SK-N-SH (cell line): ENCODE results near the gene ABLIM1. TPM values are rescaled to one million over a fixed set of nuclear protein-coding genes. Genes with fewer than 3 reads are reported as not detected.

ENCODE experiments used
- CTCF ChIA-PET: fragments of 300-600, 350-600 bp; formaldehyde crosslinking; extraction: SDS; loops from one replicate; lab custom pipeline; 2021; lab: Yijun Ruan, JAX
- POLR2A ChIA-PET: fragments of 350-600 bp; sonication (Branson Sonifier 250); formaldehyde crosslinking; extraction: SDS; loops from one replicate; lab custom pipeline; 2020; ENCODE audit warnings: antibody characterized with exemption, inconsistent platforms; lab: Yijun Ruan, JAX
- DNase-seq: peaks from one replicate; pipeline ENCODE4 v3.0.0; 2012
- H2AFZ ChIP-seq: fragments of 200-600 bp; sonication (generic); 2 replicates; pipeline ENCODE4 v1.8.1; 2016; ENCODE audit warnings: antibody characterized with exemption, mild to moderate bottlenecking, low read depth
- H3F3A ChIP-seq: fragments of 200-600 bp; sonication (generic); replicated peaks from 2 replicates; pipeline ENCODE3; 2016; ENCODE audit warnings: antibody characterized with exemption, mild to moderate bottlenecking; ENCODE audit not compliant: insufficient read depth
- H3K27ac ChIP-seq, 2 experiments: fragments of 200-500 bp in 1 of 2; fragments of 200-600 bp in 1 of 2; sonication (Bioruptor generic) in 1 of 2; sonication (generic), shearing (Covaris generic) in 1 of 2; 2 replicates each; pipeline versions ENCODE4 v1.5.1 to v1.6.1; 2014 to 2016; ENCODE audit warnings: low read depth in 2 of 2, inconsistent platforms in 1 of 2, low read length in 1 of 2, mild to moderate bottlenecking in 1 of 2, mixed read lengths in 1 of 2
- H3K27me3 ChIP-seq: fragments of 200-600 bp; sonication (generic), shearing (Covaris generic); 2 replicates; pipeline ENCODE4 v1.6.1; 2016; ENCODE audit warnings: mixed run types; ENCODE audit not compliant: insufficient read depth
- H3K36me3 ChIP-seq, 2 experiments: fragments of 200-500 bp in 1 of 2; fragments of 200-600 bp in 1 of 2; sonication (Bioruptor generic) in 1 of 2; sonication (generic) in 1 of 2; replicated peaks in 1 of 2; 2 replicates each; pipeline versions ENCODE3 to v1.5.1; 2014 to 2016; ENCODE audit warnings: low read length in 1 of 2, mild to moderate bottlenecking in 1 of 2; ENCODE audit not compliant: insufficient read depth in 2 of 2, control insufficient read depth in 1 of 2
- H3K4me1 ChIP-seq, 2 experiments: fragments of 200-500 bp in 1 of 2; fragments of 200-600 bp in 1 of 2; sonication (Bioruptor generic) in 1 of 2; sonication (generic), shearing (Covaris generic) in 1 of 2; 2 replicates each; pipeline versions ENCODE4 v1.5.1 to v1.6.1; 2014 to 2016; ENCODE audit warnings: low read depth in 1 of 2, low read length in 1 of 2, mixed run types in 1 of 2; ENCODE audit not compliant: insufficient read depth in 2 of 2, control insufficient read depth in 1 of 2
- H3K4me2 ChIP-seq: fragments of 200-600 bp; sonication (generic), shearing (Covaris generic); 2 replicates; pipeline ENCODE4 v1.6.1; 2017; ENCODE audit warnings: mixed run types
- H3K4me3 ChIP-seq, 2 experiments: fragments of 200-500 bp in 1 of 2; fragments of 200-600 bp in 1 of 2; sonication (Bioruptor generic) in 1 of 2; sonication (generic), shearing (Covaris generic) in 1 of 2; 2 replicates each; pipeline versions ENCODE4 v1.5.1 to v1.8.1; 2014 to 2016; ENCODE audit warnings: low read depth in 2 of 2, inconsistent platforms in 1 of 2, low read length in 1 of 2, mild to moderate bottlenecking in 1 of 2, mixed read lengths in 1 of 2, moderate library complexity in 1 of 2
- H3K79me2 ChIP-seq: fragments of 200-600 bp; sonication (generic); 2 replicates; pipeline ENCODE4 v1.8.1; 2017; ENCODE audit warnings: mild to moderate bottlenecking; ENCODE audit not compliant: insufficient read depth
- H3K9ac ChIP-seq: fragments of 200-600 bp; sonication (generic); 2 replicates; pipeline ENCODE4 v1.6.1; 2017; ENCODE audit warnings: mixed run types
- H3K9me2 ChIP-seq: fragments of 200-600 bp; sonication (generic); 2 replicates; pipeline ENCODE4 v1.6.1; 2017; ENCODE audit warnings: mixed run types
- H3K9me3 ChIP-seq: fragments of 200-600 bp; sonication (generic); 2 replicates; pipeline ENCODE4 v1.6.1; 2017; ENCODE audit warnings: mixed run types, mild to moderate bottlenecking, moderate library complexity
- H4K20me1 ChIP-seq: fragments of 200-600 bp; sonication (generic); 2 replicates; pipeline ENCODE4 v1.6.1; 2017; ENCODE audit warnings: mild to moderate bottlenecking, mixed run types; ENCODE audit not compliant: insufficient read depth
- CHD2 ChIP-seq: fragments of 150-350 bp; IDR thresholded peaks from 2 replicates; pipeline ENCODE4 v1.6.1; 2018; ENCODE audit warnings: low read length; ENCODE audit not compliant: partially characterized antibody
- ELF1 ChIP-seq: IDR thresholded peaks from 2 replicates; pipeline ENCODE4 v1.4.0; 2012
- FOSL2 ChIP-seq: IDR thresholded peaks from 2 replicates; pipeline ENCODE4 v1.4.0; 2012; ENCODE audit warnings: low read depth, mild to moderate bottlenecking, moderate library complexity, borderline replicate concordance
- FOXM1 ChIP-seq: IDR thresholded peaks from 2 replicates; pipeline ENCODE4 v1.4.0; 2012; ENCODE audit warnings: low read depth, mild to moderate bottlenecking
- GABPA ChIP-seq: IDR thresholded peaks from 2 replicates; pipeline ENCODE4 v1.4.0; 2012; ENCODE audit warnings: low read depth, mild to moderate bottlenecking
- GATA2 ChIP-seq: sonication (generic); formaldehyde crosslinking; IDR thresholded peaks from 2 replicates; pipeline ENCODE4 v1.5.0; 2020; ENCODE audit warnings: mild to moderate bottlenecking, missing genetic modification reagents
- JUND ChIP-seq: IDR thresholded peaks from 2 replicates; pipeline ENCODE4 v1.4.0; 2012
- MEF2A ChIP-seq: IDR thresholded peaks from 2 replicates; pipeline ENCODE4 v1.4.0; 2012; ENCODE audit warnings: low read depth, borderline replicate concordance
- MXI1 ChIP-seq: IDR thresholded peaks from 2 replicates; pipeline ENCODE4 v1.6.1; 2012; ENCODE audit warnings: mild to moderate bottlenecking, low read depth, low read length, improper control_type of control experiment
- NFIC ChIP-seq: IDR thresholded peaks from 2 replicates; pipeline ENCODE4 v1.4.0; 2012; ENCODE audit warnings: borderline replicate concordance
- NRF1 ChIP-seq: IDR thresholded peaks from 2 replicates; pipeline ENCODE4 v1.6.1; 2012; ENCODE audit warnings: low read depth, mild to moderate bottlenecking, low read length
- POLR2AphosphoS5 ChIP-seq: IDR thresholded peaks from 2 replicates; pipeline ENCODE4 v1.6.1; 2012; ENCODE audit warnings: low read depth, low read length
- RAD21 ChIP-seq: IDR thresholded peaks from 2 replicates; pipeline ENCODE4 v1.6.1; 2012; ENCODE audit warnings: mild to moderate bottlenecking, low read length
- RFX5 ChIP-seq: IDR thresholded peaks from 2 replicates; pipeline ENCODE4 v1.6.1; 2012; ENCODE audit warnings: mild to moderate bottlenecking, improper control_type of control experiment, low read length
- RXRA ChIP-seq: IDR thresholded peaks from 2 replicates; pipeline ENCODE4 v1.4.0; 2012; ENCODE audit warnings: low read depth, mild to moderate bottlenecking, borderline replicate concordance
- SIN3A ChIP-seq: IDR thresholded peaks from 2 replicates; pipeline ENCODE4 v1.6.1; 2012; ENCODE audit warnings: low read depth, mild to moderate bottlenecking, low read length, moderate library complexity, borderline replicate concordance
- TAF1 ChIP-seq: IDR thresholded peaks from 2 replicates; pipeline ENCODE4 v1.6.1; 2012; ENCODE audit warnings: low read depth, mild to moderate bottlenecking, low read length, moderate library complexity, borderline replicate concordance
- TCF12 ChIP-seq: IDR thresholded peaks from 2 replicates; pipeline ENCODE4 v1.4.0; 2012
- YY1 ChIP-seq: IDR thresholded peaks from 2 replicates; pipeline ENCODE4 v1.4.0; 2012; ENCODE audit warnings: low read depth, mild to moderate bottlenecking
- WGBS: methylation state at CpG from one replicate; pipeline ENCODE4 v1.1.6; 2017; ENCODE audit warnings: low lambda C conversion rate; 5-methylcytosine and 5-hydroxymethylcytosine counted together
- polyA plus RNA-seq, 3 experiments: library from polyadenylated mRNA; depleted of rRNA; stranded (reverse); fragments of >200 nt; gene quantifications; 2 replicates each; pipeline ENCODE4 v1.2.3, GENCODE V29; 2012
- TF ChIP-seq, protein P1 (sequence below): fragments of 200-600 bp; sonication (generic); IDR thresholded peaks from 2 replicates; pipeline ENCODE4 v1.6.1; 2017; ENCODE audit warnings: antibody characterized with exemption, mild to moderate bottlenecking, moderate library complexity
- TF ChIP-seq, protein P2 (sequence below): IDR thresholded peaks from 2 replicates; pipeline ENCODE4 v1.4.0; 2012; ENCODE audit warnings: low read depth
- TF ChIP-seq, protein P3 (sequence below): IDR thresholded peaks from 2 replicates; pipeline ENCODE4 v1.4.0; 2012; ENCODE audit warnings: low read depth, borderline replicate concordance
- TF ChIP-seq, protein P4 (sequence below): fragments of 150-350 bp; IDR thresholded peaks from 2 replicates; pipeline ENCODE4 v1.6.1; 2016; ENCODE audit warnings: mild to moderate bottlenecking, low read depth, low read length
- TF ChIP-seq, protein P5 (sequence below): IDR thresholded peaks from 2 replicates; pipeline ENCODE4; 2012

The ABLIM1 gene
- polyA plus RNA-seq, 1 of the 3 experiments (the other 2 are of a cell fraction): 16.1 TPM

DNA sequence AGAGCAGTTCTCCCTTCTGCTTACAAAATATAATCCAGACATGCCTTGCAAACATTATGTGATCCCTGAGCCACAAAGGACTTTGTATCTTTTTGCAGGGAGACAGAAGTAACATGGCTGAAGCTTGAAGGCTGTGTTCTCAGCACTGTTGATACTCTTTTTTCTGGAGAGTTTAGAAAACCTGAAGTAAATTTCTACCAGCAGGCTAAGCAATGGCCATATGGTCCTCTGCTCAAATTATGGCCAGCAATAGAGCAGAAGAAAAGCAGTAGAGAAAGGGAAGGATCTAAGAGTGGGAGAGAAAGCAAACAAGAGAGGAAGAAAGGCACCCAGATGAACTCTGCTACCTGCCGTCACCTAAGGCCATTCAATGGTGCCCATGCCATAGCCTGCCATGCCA lies 98.4 kb downstream of the ABLIM1 start:
- Histone ChIP-seq H3K36me3 (peaks cover 0 to 5% of the 10 kb centered on the region in 2 experiments), H3K9ac (no peak overlapping the region), H3K27me3 (no peaks in the 10 kb centered on the region), H3K4me1 (no peaks in the 10 kb centered on the region; a peak in 1 of 4 replicates), H3K9me3 (no peaks in the 10 kb centered on the region), H3K4me2 (no peak overlapping the region), H2AFZ (no peak overlapping the region), H3K9me2 (no peaks in the 10 kb centered on the region), H3K27ac (no peak overlapping the region), H4K20me1 (no peaks in the 10 kb centered on the region), H3K4me3 (no peak overlapping the region), H3K79me2 (no peaks in the 10 kb centered on the region), H3F3A (peaks cover under 1% of the 10 kb centered on the region)
- CTCF ChIA-PET: interaction anchor here (1.3 to 2.6 kb wide), 3 partner anchors 9 to 88 kb away, joined by 4 to 8 read pairs (median 5); no protein-coding TSS in a partner anchor
- no peak for DNase-seq
- WGBS: 94% methylated on average over 1 of the region's 1 CpG
- TF ChIP-seq POLR2AphosphoS5 (no peak), NRF1 (no peak), SIN3A (no peak), ELF1 (no peak), YY1 (no peak), TCF12 (no peak), GATA2 (CRISPR knock-in tag) (no peak), GABPA (no peak), MEF2A (no peak), TAF1 (no peak), RAD21 (no peak), RFX5 (no peak), CHD2 (no peak)
- TF ChIP-seq, protein P1, sequence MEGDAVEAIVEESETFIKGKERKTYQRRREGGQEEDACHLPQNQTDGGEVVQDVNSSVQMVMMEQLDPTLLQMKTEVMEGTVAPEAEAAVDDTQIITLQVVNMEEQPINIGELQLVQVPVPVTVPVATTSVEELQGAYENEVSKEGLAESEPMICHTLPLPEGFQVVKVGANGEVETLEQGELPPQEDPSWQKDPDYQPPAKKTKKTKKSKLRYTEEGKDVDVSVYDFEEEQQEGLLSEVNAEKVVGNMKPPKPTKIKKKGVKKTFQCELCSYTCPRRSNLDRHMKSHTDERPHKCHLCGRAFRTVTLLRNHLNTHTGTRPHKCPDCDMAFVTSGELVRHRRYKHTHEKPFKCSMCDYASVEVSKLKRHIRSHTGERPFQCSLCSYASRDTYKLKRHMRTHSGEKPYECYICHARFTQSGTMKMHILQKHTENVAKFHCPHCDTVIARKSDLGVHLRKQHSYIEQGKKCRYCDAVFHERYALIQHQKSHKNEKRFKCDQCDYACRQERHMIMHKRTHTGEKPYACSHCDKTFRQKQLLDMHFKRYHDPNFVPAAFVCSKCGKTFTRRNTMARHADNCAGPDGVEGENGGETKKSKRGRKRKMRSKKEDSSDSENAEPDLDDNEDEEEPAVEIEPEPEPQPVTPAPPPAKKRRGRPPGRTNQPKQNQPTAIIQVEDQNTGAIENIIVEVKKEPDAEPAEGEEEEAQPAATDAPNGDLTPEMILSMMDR: no peak
- TF ChIP-seq, protein P2, sequence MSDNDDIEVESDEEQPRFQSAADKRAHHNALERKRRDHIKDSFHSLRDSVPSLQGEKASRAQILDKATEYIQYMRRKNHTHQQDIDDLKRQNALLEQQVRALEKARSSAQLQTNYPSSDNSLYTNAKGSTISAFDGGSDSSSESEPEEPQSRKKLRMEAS: no peak
- TF ChIP-seq, protein P3, sequence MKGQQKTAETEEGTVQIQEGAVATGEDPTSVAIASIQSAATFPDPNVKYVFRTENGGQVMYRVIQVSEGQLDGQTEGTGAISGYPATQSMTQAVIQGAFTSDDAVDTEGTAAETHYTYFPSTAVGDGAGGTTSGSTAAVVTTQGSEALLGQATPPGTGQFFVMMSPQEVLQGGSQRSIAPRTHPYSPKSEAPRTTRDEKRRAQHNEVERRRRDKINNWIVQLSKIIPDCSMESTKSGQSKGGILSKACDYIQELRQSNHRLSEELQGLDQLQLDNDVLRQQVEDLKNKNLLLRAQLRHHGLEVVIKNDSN: no peak
- POLR2A ChIA-PET: no interaction called here

DNA sequence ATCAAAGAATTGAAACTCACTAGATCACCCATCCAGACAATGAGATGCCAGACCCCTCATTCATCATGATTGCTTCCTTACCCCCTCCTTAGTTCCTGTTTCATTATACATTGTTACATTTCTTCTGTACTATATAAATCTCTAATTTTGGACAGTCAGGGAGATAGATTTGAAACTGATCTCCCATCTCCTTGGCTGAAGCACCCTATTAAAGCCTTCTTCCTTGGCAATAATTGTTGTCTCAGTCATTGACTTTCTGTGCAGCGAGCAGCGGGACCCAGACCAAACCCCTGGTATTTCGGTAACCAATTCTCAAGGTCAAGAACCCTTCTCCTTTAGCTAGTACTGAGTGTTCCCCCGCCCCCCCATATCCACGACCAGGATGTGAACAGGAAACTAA lies 100.2 kb downstream of the ABLIM1 start:
- Histone ChIP-seq H3K4me3 (no peak overlapping the region), H3F3A (no peaks in the 10 kb centered on the region), H3K4me2 (no peak overlapping the region), H2AFZ (no peak overlapping the region), H3K9me2 (no peaks in the 10 kb centered on the region), H3K79me2 (no peaks in the 10 kb centered on the region), H3K9me3 (no peaks in the 10 kb centered on the region), H3K27me3 (no peaks in the 10 kb centered on the region), H3K27ac (no peak overlapping the region), H3K9ac (no peak overlapping the region), H4K20me1 (no peaks in the 10 kb centered on the region), H3K4me1 (no peaks in the 10 kb centered on the region), H3K36me3 (peaks cover 0 to 5% of the 10 kb centered on the region in 2 experiments)
- ChIA-PET CTCF (interaction anchor here (10.4 kb wide), 1 partner anchor 227 kb away, joined by 132 read pairs; no protein-coding TSS in a partner anchor), POLR2A (no interaction called here)
- no peak for DNase-seq
- WGBS: 93% methylated on average over 5 of the region's 5 CpGs
- TF ChIP-seq, protein P4, sequence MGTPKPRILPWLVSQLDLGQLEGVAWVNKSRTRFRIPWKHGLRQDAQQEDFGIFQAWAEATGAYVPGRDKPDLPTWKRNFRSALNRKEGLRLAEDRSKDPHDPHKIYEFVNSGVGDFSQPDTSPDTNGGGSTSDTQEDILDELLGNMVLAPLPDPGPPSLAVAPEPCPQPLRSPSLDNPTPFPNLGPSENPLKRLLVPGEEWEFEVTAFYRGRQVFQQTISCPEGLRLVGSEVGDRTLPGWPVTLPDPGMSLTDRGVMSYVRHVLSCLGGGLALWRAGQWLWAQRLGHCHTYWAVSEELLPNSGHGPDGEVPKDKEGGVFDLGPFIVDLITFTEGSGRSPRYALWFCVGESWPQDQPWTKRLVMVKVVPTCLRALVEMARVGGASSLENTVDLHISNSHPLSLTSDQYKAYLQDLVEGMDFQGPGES: no peak
- no peak for TF ChIP-seq RXRA
- no peak for TF ChIP-seq MXI1
- no peak for TF ChIP-seq MEF2A
- TF ChIP-seq POLR2AphosphoS5: no peak
- TF ChIP-seq CHD2: no peak
- no peak for TF ChIP-seq FOXM1
- no peak for TF ChIP-seq TCF12
- TF ChIP-seq NFIC: no peak
- TF ChIP-seq SIN3A: no peak
- TF ChIP-seq, protein P2: no peak
- TF ChIP-seq, protein P5, sequence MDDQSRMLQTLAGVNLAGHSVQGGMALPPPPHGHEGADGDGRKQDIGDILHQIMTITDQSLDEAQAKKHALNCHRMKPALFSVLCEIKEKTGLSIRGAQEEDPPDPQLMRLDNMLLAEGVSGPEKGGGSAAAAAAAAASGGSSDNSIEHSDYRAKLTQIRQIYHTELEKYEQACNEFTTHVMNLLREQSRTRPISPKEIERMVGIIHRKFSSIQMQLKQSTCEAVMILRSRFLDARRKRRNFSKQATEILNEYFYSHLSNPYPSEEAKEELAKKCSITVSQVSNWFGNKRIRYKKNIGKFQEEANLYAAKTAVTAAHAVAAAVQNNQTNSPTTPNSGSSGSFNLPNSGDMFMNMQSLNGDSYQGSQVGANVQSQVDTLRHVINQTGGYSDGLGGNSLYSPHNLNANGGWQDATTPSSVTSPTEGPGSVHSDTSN: no peak
- TF ChIP-seq GABPA: no peak
- no peak for TF ChIP-seq FOSL2
- no peak for TF ChIP-seq RFX5
- TF ChIP-seq RAD21: no peak
- TF ChIP-seq JUND: no peak
- TF ChIP-seq, all 33 proteins: peak for 0
